Mesothelial cell of epicardium (in vitro differentiated cells): ENCODE results near the gene XKR7. TPM values are rescaled to one million over a fixed set of nuclear protein-coding genes. Genes with fewer than 3 reads are reported as not detected.

Experiments
- DNase-seq, 2 experiments: peaks; one replicate each; pipeline ENCODE4 v3.0.0; 2021; ENCODE audit warnings: low spot score in 2 of 2; ENCODE audit not compliant: unreplicated experiment in 2 of 2
- H3K27ac Mint-ChIP-seq: 2 replicates; pipeline ENCODE4 v1.8.0; 2021; ENCODE audit warnings: mixed read lengths
- H3K27me3 Mint-ChIP-seq: 2 replicates; pipeline ENCODE4 v1.8.0; 2021; ENCODE audit warnings: low read depth, mixed read lengths
- H3K36me3 Mint-ChIP-seq: 2 replicates; pipeline ENCODE4 v1.8.0; 2021; ENCODE audit warnings: mixed read lengths
- H3K4me1 Mint-ChIP-seq: 2 replicates; pipeline ENCODE4 v1.8.0; 2021; ENCODE audit warnings: mixed read lengths
- H3K4me3 Mint-ChIP-seq: 2 replicates; pipeline ENCODE4 v1.8.0; 2021; ENCODE audit warnings: mild to moderate bottlenecking, moderate library complexity, mixed read lengths
- H3K9me3 Mint-ChIP-seq: 2 replicates; pipeline ENCODE4 v1.8.0; 2021; ENCODE audit warnings: mixed read lengths
- total RNA-seq: library from RNA; stranded (reverse); gene quantifications from 3 replicates; pipeline ENCODE4 v1.2.1, GENCODE V29; 2021
- TF ChIP-seq, protein P1 (sequence below): fragments of 200-600 bp; sonication (generic); IDR thresholded peaks from one replicate; pipeline ENCODE4 v1.5.0; 2021; ENCODE audit warnings: antibody characterized with exemption; ENCODE audit not compliant: unreplicated experiment

XKR7 gene
- total RNA-seq, 1 donor from 2014 or later = 0.25 TPM

GRCh38 chr20:31922181-31922580 lies 45.8 kb upstream of the XKR7 start:
- no peak for DNase-seq
- Mint-ChIP-seq H3K36me3 (no peaks in the 10 kb centered on the region), H3K4me1 (peaks cover 40% of the 10 kb centered on the region)

GRCh38 chr20:31922588-31922987 lies 45.4 kb upstream of the XKR7 start:
- DNase-seq = no peak
- H3K4me1 Mint-ChIP-seq = peaks cover 36% of the 10 kb centered on the region
- H3K9me3 Mint-ChIP-seq = no peaks in the 10 kb centered on the region
- no peaks in the 10 kb centered on the region for H3K36me3 Mint-ChIP-seq
- peaks cover 27% of the 10 kb centered on the region for H3K27me3 Mint-ChIP-seq
- H3K27ac Mint-ChIP-seq = no peak overlapping the region
- H3K4me3 Mint-ChIP-seq = no peak overlapping the region
- TF ChIP-seq, protein P1, sequence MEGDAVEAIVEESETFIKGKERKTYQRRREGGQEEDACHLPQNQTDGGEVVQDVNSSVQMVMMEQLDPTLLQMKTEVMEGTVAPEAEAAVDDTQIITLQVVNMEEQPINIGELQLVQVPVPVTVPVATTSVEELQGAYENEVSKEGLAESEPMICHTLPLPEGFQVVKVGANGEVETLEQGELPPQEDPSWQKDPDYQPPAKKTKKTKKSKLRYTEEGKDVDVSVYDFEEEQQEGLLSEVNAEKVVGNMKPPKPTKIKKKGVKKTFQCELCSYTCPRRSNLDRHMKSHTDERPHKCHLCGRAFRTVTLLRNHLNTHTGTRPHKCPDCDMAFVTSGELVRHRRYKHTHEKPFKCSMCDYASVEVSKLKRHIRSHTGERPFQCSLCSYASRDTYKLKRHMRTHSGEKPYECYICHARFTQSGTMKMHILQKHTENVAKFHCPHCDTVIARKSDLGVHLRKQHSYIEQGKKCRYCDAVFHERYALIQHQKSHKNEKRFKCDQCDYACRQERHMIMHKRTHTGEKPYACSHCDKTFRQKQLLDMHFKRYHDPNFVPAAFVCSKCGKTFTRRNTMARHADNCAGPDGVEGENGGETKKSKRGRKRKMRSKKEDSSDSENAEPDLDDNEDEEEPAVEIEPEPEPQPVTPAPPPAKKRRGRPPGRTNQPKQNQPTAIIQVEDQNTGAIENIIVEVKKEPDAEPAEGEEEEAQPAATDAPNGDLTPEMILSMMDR = no peak

More at GRCh38 chr20:31922181-31922580, 45.8 kb upstream of the XKR7 start:
- no peak overlapping the region for H3K4me3 Mint-ChIP-seq
- H3K27me3 Mint-ChIP-seq = peaks cover 24% of the 10 kb centered on the region
- no peak overlapping the region for H3K27ac Mint-ChIP-seq
- H3K9me3 Mint-ChIP-seq = no peaks in the 10 kb centered on the region
- TF ChIP-seq, protein P1 = no peak

DNA sequence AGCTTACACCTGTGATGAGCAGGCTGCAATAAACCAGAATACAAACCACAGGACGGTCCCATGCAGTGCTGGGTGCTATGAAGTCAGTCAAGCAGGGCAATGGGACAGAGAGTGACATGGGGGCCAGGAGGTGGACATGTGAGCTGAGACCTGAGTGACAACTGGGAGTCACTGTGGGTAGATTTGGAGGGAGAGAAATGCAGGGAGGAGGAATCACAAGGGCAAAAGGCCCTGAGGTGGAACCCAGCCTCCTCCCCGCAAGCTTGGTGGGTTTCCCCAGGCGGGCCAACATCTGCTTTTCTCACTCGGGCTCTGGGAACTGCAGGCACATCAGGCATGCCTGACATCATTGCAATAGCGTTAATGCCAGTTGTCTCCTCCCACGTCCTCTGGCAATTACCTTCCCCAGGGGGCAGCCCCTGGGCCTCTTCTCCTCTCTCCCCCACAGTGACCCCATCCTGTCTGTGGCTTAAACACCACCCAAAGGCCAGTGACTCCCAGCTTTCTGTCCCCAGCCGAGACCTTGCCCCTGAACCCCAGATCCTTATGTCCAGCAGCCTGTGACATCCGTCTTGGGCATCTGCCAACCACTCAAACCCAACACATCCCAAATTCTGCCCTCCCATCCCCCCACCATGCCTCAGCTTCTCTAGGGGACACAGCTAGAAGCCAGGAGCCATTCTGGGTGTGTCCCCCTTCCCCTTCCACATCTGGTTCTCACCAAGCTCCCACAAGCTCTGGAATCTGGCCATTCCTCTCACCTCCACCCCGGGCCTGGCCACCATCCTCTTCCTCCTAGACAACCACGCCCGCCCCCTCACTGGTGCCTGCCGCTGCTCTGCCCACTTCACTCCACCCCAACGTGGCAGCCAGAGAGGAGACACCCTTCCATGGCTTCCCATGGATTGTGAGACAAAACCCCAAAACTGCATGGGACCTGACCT lies 44.3 kb upstream of the XKR7 start:
- Mint-ChIP-seq H3K27ac (no peak overlapping the region), H3K27me3 (peaks cover 31% of the 10 kb centered on the region), H3K4me1 (peaks cover 26% of the 10 kb centered on the region), H3K36me3 (no peaks in the 10 kb centered on the region), H3K9me3 (no peaks in the 10 kb centered on the region), H3K4me3 (no peak overlapping the region)
- TF ChIP-seq, protein P1 = no peak
- DNase-seq = no peak

GRCh38 chr20:31924561-31924960 lies 43.4 kb upstream of the XKR7 start:
- peaks cover 17% of the 10 kb centered on the region for H3K4me1 Mint-ChIP-seq
- H3K4me3 Mint-ChIP-seq = no peak overlapping the region
- peaks cover 35% of the 10 kb centered on the region for H3K27me3 Mint-ChIP-seq
- H3K9me3 Mint-ChIP-seq = no peaks in the 10 kb centered on the region
- H3K27ac Mint-ChIP-seq = no peak overlapping the region
- TF ChIP-seq, protein P1 = no peak
- H3K36me3 Mint-ChIP-seq = no peaks in the 10 kb centered on the region
- DNase-seq = no peak

- peaks cover 41% of the 10 kb centered on the region for H3K27me3 Mint-ChIP-seq
- H3K4me1 Mint-ChIP-seq = peaks cover 11% of the 10 kb centered on the region
- no peak overlapping the region for H3K27ac Mint-ChIP-seq
- no peaks in the 10 kb centered on the region for H3K9me3 Mint-ChIP-seq
- no peak for DNase-seq
- TF ChIP-seq, protein P1 = no peak
- H3K4me3 Mint-ChIP-seq = no peak overlapping the region
- H3K36me3 Mint-ChIP-seq = no peaks in the 10 kb centered on the region
Observed at GRCh38 chr20:31925631-31926030, 42.3 kb upstream of the XKR7 start.
